HG03442 (cell line): Measurements from ENCODE around the gene PIAS2.
"Not testable (repeated sequence)": the region's sequence is repeated elsewhere in the genome, so short reads cannot be mapped to it uniquely, and the experiment has no call there.

ENCODE experiments used
- ATAC-seq: cut with Tn5 transposase; IDR thresholded peaks from one replicate; pipeline ENCODE4 v1.9.1; 2021; ENCODE audit warnings: mild to moderate bottlenecking, moderate library complexity; ENCODE audit not compliant: unreplicated experiment

The PIAS2 gene, protein sequence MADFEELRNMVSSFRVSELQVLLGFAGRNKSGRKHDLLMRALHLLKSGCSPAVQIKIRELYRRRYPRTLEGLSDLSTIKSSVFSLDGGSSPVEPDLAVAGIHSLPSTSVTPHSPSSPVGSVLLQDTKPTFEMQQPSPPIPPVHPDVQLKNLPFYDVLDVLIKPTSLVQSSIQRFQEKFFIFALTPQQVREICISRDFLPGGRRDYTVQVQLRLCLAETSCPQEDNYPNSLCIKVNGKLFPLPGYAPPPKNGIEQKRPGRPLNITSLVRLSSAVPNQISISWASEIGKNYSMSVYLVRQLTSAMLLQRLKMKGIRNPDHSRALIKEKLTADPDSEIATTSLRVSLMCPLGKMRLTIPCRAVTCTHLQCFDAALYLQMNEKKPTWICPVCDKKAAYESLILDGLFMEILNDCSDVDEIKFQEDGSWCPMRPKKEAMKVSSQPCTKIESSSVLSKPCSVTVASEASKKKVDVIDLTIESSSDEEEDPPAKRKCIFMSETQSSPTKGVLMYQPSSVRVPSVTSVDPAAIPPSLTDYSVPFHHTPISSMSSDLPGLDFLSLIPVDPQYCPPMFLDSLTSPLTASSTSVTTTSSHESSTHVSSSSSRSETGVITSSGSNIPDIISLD

GRCh38 chr18:46917108-46917802 is at the start of gene PIAS2, which contains the start of gene KATNAL2:
Gene PIAS2 (minus strand): TSS chr18:46917507. CDS start chr18:46917345, 162 bp downstream.
Gene KATNAL2 (plus strand): TSS chr18:46917602. CDS start chr18:46946873, 29,271 bp downstream.
- peak; percentile 72 for ATAC-seq

- not testable (repeated sequence) for ATAC-seq
Measured at GRCh38 chr18:46966266-46966665, 49.0 kb upstream of the PIAS2 start.

- ATAC-seq, result not testable (repeated sequence)
Measured at GRCh38 chr18:46964579-46965293, 47.4 kb upstream of the PIAS2 start.

DNA sequence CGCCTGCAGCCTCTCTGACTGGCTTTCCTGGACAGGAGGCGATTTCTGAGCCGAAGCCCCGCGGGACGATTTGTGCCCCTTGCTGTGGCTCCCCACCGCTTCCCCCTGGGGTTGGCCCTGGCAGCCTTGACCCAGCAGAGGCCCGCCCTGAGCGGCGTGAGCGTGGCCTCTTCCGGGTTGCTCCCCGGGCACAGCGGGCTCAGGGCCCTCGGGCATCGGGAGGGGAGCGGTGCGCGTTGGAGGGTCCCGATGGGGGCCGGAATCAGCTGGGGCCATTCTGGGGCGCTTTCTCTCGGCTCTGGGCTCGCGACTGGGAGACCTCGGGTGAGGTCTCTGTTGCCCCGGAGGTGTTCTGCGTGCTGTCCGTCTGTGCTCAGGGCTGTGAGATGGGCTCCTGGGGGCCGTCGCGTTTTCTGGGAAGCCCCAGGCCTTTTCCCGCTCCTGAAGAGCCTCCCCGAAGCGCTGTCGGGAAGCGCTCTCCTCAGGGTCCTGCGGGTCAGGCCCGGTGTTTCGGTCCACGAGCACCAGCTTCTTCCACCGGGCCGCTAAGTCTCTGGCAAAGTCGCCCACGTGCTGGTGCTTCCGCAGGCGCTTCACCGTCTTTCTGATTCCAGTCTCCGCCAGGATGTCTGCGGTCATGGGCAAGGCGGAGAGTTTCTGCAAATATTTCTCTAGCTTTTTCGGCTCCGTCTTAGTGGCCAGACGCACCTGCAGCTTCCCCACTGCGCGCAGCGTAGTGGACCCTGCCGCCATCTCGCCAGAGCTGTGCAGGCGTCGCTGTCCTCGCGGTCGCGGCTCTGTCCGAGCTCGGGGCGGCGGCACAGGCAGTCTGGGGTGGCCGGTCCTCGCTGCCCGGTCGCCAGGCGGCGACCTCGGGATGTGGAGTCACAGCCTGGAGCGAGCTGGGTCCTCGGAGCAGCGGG is 46.6 kb upstream of the PIAS2 start:
- ATAC-seq, result not testable (repeated sequence)

DNA sequence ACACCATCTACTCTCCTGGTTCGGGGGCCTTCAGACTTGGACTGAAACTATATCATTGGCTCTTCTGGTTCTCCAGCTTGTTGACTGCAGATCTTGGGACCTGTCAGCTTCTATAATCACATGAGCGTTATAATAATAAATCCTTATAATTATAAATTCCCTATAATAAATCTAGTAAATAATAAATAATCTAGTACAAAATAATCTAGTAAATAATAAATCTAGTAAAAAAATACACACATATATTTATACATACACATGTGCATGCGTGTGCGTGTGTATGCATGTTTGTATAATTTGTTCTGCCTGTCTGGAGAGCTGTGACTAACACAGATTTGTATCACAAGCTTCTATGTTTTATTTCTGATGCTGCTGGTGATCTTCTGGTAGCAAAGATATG is 40.9 kb upstream of the PIAS2 start:
- no peak for ATAC-seq

DNA sequence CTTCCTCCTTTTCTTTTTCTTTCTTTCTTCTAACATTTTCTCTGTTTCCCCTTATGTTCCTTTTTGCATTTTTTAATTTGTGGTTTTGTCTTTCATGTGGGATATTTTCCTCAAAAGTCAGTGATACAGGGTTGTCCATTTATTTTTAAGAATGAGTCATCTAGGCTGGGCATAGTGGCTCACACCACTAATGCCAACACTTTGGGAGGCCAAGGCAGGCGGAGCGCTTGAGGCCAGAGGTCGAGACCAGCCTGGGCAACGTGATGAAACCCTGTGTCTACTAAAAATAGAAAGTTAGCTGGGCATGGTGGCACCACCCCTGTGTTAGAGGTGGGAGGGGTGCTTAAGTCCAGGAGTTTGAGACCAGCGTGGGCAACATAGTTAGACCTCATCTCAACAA is 35.9 kb upstream of the PIAS2 start:
- ATAC-seq, result no peak

DNA sequence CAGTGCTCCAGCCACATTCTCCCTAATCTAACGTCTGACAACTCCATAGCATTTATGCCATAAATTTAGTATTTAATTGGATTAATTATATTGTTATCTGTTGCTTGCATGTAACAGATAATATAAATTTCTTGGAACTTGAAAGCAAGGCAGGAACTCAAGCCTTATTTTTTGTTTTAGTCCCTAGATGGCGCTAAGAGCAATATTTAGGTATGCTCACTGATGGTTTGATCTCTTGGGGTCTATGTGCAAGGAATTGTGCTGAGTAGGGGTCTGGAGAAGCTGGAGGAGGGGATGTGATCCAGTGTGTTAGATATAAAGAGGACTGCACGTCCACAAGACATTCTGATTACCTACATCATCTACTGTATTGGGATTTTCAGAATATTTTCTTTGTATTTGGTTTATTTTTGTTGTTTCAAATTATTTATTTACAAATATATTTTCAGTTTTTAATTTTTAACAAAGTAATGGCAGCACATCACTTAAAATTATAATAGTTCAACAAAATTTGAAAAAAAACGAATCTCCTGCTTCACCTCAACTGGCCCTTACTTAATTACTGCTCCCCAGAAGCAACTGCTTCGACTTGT is 32.9 kb upstream of the PIAS2 start:
- no peak for ATAC-seq

- peak; percentile 94 for ATAC-seq
Measured at GRCh38 chr18:46946656-46947282, 29.5 kb upstream of the PIAS2 start.

DNA sequence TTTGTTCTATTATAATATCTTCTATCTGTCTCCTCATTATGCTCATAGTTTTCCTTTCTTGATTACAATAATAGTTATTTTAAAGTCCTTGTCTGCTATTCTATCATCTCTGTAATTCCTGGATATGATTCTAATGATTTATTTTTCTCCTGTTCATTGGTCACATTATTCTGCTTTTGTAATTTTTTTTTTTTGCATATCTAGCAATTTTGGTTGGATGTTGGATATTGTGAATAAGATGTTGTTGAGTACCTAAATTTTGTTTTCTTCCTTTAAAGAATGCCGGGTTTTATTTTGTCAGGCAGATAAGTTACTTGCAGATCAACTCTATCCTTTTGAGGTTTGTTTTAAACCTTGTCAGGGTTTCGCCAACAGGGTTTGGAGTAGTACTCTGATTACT is 25.3 kb upstream of the PIAS2 start:
- ATAC-seq, result no peak

- no peak for ATAC-seq
Measured at GRCh38 chr18:46939998-46940571, 22.8 kb upstream of the PIAS2 start.

GRCh38 chr18:46939337-46939963 is 22.1 kb upstream of the PIAS2 start:
- no peak for ATAC-seq

- ATAC-seq, result no peak
Measured at GRCh38 chr18:46920653-46921052, 3.3 kb upstream of the PIAS2 start.

GRCh38 chr18:46920067-46920466 is 2.8 kb upstream of the PIAS2 start:
- no peak for ATAC-seq

- ATAC-seq, result peak; percentile 2
Measured at GRCh38 chr18:46917803-46918600, 695 bp upstream of the PIAS2 start.

- ATAC-seq, result no peak
Measured at GRCh38 chr18:46916551-46917107, 678 bp downstream of the PIAS2 start.

DNA sequence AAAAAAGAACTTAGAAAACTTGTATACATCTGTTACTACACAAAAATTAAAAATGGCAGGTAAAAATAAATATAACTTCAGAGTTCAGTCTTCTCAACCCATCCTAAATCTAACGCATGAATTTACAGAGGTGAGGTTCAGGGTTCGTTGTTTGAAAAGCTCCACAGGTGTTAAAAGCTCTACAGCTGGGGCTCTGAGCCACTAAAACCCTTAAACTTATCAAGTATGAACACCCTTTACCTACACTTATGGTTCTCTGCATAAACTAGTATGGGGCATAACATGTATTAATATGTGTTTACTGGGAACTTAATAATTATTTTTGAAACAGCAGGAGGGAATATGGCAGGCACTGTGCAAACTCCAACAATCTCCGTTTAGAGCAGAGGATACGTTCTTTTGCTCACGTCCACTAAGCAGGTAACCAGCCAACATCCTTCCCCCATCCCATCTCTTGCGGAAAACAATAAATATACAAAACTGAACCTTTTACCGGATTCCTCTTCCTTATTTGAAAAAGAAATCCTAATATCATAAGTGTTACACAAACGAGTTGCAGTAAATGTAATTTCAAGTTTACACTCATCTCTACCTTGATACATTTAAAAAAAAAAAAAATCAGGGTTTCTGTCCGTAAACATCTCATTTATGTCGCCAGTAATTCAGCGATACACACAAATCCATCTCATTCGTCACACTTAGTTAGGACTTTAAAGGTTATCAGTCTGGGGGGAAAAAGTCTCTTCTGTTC is 1.3 kb downstream of the PIAS2 start:
- ATAC-seq, result no peak
